Activated T-cell treated with anti-CD3 and anti-CD28 coated beads, Interleukin-2, amount 50 U/mL, for 72 hours (primary cell): Measurements from ENCODE around the gene GGA3. TPM values are rescaled to one million over a fixed set of nuclear protein-coding genes. Genes with fewer than 3 reads are reported as not detected.
A peak's percentile ranks its signal among the peaks of the same experiment; 100 is the strongest.

Source experiments
- ATAC-seq, 2 donors: fragments of 150-1000 bp; cut with Tn5 transposase; replicated peaks in 1 of 2; 2 replicates each; pipeline ENCODE4 v1.10.0; 2021; ENCODE audit warnings: moderate library complexity in 2 of 2, mild to moderate bottlenecking in 1 of 2
- DNase-seq, 2 donors: peaks; one replicate each; pipeline ENCODE4 v3.0.0; 2021 to 2022; ENCODE audit warnings: mixed read lengths in 1 of 2
- H3K27ac Mint-ChIP-seq: one replicate; pipeline ENCODE4 v1.8.0; 2022; ENCODE audit warnings: mild to moderate bottlenecking, moderate library complexity, mixed read lengths
- H3K27me3 Mint-ChIP-seq: one replicate; pipeline ENCODE4 v1.8.0; 2022; ENCODE audit warnings: low read depth, mixed read lengths
- H3K36me3 Mint-ChIP-seq, 2 donors: one replicate each; pipeline ENCODE4 v1.8.0; 2022; ENCODE audit warnings: mixed read lengths in 2 of 2, mild to moderate bottlenecking in 1 of 2; ENCODE audit not compliant: insufficient read depth in 2 of 2
- H3K4me1 Mint-ChIP-seq: one replicate; pipeline ENCODE4 v1.8.0; 2022; ENCODE audit warnings: low read depth, mixed read lengths
- H3K4me3 Mint-ChIP-seq, 2 donors: one replicate each; pipeline ENCODE4 v1.8.0; 2022; ENCODE audit warnings: mild to moderate bottlenecking in 2 of 2, mixed read lengths in 2 of 2, moderate library complexity in 2 of 2
- H3K9me3 Mint-ChIP-seq, 2 donors: one replicate each; pipeline ENCODE4 v1.8.0; 2022; ENCODE audit warnings: mixed read lengths in 2 of 2
- total RNA-seq, 2 donors: library from RNA; stranded (reverse); gene quantifications; one replicate each; pipeline ENCODE4 v1.2.3, GENCODE V29; 2022

Gene GGA3
- total RNA-seq, 2 donors from 2014 or later, result 77.1 to 80.9 TPM

DNA sequence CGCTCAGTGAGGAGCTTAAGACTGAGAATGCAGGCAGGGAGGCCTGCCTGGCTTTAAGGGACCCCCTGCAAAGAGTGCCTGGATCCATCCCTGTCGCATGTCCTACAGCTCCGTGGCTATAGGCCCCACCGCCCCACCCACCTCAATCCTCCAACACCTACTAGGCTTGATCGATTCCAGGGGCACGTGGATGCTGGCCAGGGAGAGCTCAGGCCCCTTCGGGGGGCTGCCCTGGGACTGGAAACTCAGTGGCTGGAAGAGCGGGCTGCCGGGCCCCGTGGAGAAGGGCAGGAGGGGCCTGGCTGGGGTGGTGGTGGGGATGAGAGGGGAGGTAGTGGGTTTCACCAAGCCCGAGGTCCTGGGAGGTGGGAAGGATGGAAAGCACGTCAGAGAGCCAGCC is 22.2 kb downstream of the GGA3 start:
- Mint-ChIP-seq H3K9me3 (no peaks in the 10 kb centered on the region), H3K36me3 (peaks cover 7 to 33% of the 10 kb centered on the region in 2 donors), H3K27me3 (no peaks in the 10 kb centered on the region), H3K4me1 (peaks cover 46% of the 10 kb centered on the region), H3K27ac (no peak overlapping the region), H3K4me3 (no peak overlapping the region)
- no peak for DNase-seq
- no peak for ATAC-seq

DNA sequence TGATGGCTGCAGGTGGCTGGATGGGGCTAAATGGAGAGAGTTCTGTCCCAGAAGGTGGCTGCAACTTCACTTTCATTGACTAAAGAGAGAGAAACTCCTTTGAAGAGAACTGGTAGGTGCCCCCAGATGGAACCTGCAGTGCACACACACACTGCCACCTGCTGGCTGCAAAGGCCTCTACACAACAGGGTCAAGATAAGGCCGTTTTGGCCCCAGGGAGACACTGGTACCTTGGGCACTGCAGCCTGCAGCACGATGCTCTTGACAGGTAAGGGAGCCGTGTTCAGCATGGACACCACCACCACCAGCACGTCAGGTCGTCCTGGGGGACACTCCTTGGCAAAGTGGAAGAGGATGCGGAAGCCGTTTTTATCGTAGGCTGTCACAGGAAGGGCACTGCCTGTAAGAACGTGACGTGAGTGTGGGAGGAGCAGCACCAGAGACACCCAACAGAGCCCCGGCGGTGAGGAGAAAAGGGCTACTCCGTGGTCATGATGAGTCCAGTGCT is 22.7 kb downstream of the GGA3 start:
- H3K36me3 Mint-ChIP-seq, result peaks cover 7 to 32% of the 10 kb centered on the region in 2 donors
- H3K9me3 Mint-ChIP-seq, result no peaks in the 10 kb centered on the region
- peak overlapping the region; percentile 85 for H3K27ac Mint-ChIP-seq
- H3K4me3 Mint-ChIP-seq, result peak overlapping the region in 1 of 2 donors; percentile 42
- DNase-seq (peak; percentile 59 to 67), ATAC-seq (peak; percentile 68)
- H3K4me1 Mint-ChIP-seq, result peaks cover 41% of the 10 kb centered on the region
- H3K27me3 Mint-ChIP-seq, result no peaks in the 10 kb centered on the region

DNA sequence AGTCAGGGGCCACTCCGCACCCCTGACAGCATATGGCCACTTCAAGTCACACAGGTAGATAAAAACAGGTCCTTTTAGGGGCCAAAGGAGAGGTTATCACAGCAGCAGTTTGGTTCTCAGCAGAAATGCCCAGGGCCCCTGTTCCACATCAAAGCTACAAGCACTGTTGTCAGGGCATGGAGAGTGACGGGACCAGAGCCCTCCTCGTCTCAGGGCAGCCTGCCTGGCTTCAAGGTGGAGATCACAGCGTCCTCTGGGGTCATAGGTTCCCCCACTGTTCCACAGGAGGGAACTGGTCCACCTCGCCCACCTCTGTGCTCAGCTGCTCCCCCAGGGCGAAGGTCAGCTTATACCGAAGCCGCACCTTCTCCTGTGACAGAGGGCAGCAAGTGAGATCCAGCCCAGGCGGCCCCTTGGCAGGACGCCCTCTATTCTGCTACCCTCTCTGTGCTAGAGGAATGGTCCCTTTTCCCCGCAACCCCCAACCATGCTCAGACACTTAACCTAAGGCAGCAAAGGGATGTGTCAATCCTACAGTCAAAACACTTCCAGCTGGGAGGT is 23.3 kb downstream of the GGA3 start:
- no peaks in the 10 kb centered on the region for H3K27me3 Mint-ChIP-seq
- H3K27ac Mint-ChIP-seq, result peak overlapping the region; percentile 85
- H3K4me3 Mint-ChIP-seq, result no peak overlapping the region
- no peaks in the 10 kb centered on the region for H3K9me3 Mint-ChIP-seq
- DNase-seq (no peak), ATAC-seq (no peak)
- H3K4me1 Mint-ChIP-seq, result peaks cover 35% of the 10 kb centered on the region
- peaks cover 7 to 30% of the 10 kb centered on the region in 2 donors for H3K36me3 Mint-ChIP-seq

DNA sequence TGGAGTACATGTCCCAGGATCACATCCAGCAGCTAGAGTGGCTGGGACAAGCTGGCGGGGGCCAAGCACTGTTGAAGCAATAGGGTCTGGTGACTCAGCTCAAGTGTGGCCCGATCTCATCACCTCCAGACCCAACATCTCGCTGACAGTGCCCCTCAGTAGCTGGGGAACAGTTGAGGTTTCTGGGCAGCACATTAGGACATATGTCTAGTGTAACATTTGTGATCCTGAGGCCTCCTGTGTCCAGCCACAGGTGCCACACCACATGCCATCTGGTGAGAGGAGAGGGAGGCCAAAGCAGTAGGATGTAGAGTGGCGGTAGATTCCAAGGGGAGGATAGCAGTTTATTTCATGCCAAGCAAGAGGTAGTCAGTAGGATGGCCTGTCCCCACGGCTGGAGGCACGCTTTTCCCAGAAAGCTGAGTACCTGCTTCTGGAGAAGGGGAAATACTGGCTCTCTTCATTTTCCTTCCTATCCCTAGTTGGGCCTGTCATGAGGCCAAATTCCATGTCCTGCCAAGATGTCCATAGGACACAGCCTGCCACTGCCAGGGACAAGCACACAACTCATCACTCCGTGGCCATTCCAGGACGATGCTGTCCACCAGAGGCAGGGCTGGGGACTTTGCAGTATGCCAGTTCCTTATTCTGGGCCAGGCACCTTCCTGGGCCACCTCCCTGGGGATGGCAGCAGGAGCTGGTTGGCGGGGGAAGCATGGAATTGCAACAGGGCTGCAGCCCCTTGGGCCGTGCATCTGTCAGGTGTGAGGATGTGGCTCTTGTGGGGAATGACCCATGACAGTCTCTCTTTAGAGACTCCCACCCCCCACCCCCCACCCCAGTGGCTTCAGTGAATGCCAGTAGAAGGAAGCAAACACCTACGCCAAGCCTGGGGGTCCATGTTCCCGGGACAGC is 24.0 kb downstream of the GGA3 start:
- DNase-seq, result no peak
- Mint-ChIP-seq H3K4me3 (no peak overlapping the region), H3K27me3 (no peaks in the 10 kb centered on the region), H3K4me1 (peaks cover 28% of the 10 kb centered on the region), H3K27ac (no peak overlapping the region), H3K9me3 (no peaks in the 10 kb centered on the region), H3K36me3 (peaks cover 7 to 32% of the 10 kb centered on the region in 2 donors)
- no peak for ATAC-seq

DNA sequence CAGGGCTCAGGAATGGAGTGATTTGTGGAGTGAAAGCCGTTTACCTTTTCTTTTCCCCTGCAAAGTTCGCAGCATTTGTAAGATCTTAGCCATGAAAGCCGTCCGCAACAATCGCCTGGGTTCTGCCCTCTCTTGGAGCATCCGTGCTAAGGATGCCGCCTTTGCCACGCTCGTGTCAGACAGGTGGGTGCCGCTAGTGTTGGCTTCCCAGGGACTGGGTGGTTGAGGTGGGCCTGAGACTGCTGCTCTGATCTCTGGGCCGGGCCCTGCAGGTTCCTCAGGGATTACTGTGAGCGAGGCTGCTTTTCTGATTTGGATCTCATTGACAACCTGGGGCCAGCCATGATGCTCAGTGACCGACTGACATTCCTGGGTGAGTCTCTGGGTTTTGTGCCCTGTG is 28.6 kb downstream of the GGA3 start:
- H3K27me3 Mint-ChIP-seq, result no peaks in the 10 kb centered on the region
- ATAC-seq (no peak), DNase-seq (no peak)
- H3K36me3 Mint-ChIP-seq, result peaks cover 3 to 29% of the 10 kb centered on the region in 2 donors
- no peak overlapping the region for H3K27ac Mint-ChIP-seq
- H3K9me3 Mint-ChIP-seq, result no peaks in the 10 kb centered on the region
- H3K4me3 Mint-ChIP-seq, result no peak overlapping the region
- no peaks in the 10 kb centered on the region for H3K4me1 Mint-ChIP-seq

GRCh38 chr17:75231741-75232464 is 29.5 kb downstream of the GGA3 start:
- Mint-ChIP-seq H3K4me3 (no peak overlapping the region), H3K36me3 (peaks cover 3 to 26% of the 10 kb centered on the region in 2 donors), H3K27ac (no peak overlapping the region), H3K27me3 (no peaks in the 10 kb centered on the region), H3K9me3 (no peaks in the 10 kb centered on the region), H3K4me1 (no peaks in the 10 kb centered on the region)
- ATAC-seq (no peak), DNase-seq (no peak)

DNA sequence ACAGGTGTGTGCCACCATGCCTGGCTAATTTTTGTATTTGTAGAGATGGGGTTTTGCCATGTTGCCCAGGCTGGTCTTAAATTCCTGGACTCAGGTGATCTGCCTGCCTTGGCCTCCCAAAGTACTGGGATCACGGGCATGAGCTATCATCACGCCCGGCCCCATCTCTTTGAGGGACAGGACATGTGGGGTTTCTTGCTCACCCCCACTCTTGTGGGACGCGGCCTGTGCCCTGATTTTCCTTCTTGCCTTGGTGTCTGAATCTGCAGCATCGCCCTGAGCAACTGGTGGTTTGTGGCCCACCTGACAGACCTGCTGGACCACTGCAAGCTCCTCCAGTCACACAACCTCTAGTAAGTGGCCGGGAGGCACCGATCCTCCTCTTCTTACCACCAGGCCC is 30.3 kb downstream of the GGA3 start:
- H3K27ac Mint-ChIP-seq, result no peak overlapping the region
- no peaks in the 10 kb centered on the region for H3K9me3 Mint-ChIP-seq
- H3K4me1 Mint-ChIP-seq, result no peaks in the 10 kb centered on the region
- peaks cover 3 to 20% of the 10 kb centered on the region in 2 donors for H3K36me3 Mint-ChIP-seq
- DNase-seq, result no peak
- no peaks in the 10 kb centered on the region for H3K27me3 Mint-ChIP-seq
- H3K4me3 Mint-ChIP-seq, result no peak overlapping the region
- no peak for ATAC-seq

GRCh38 chr17:75228847-75229246 is 32.6 kb downstream of the GGA3 start:
- DNase-seq (no peak), ATAC-seq (no peak)
- Mint-ChIP-seq H3K4me3 (no peak overlapping the region), H3K27ac (no peak overlapping the region), H3K36me3 (peaks cover 3 to 14% of the 10 kb centered on the region in 2 donors), H3K27me3 (no peaks in the 10 kb centered on the region), H3K4me1 (no peaks in the 10 kb centered on the region), H3K9me3 (no peaks in the 10 kb centered on the region)

- no peak for ATAC-seq
- no peak for DNase-seq
- H3K27me3 Mint-ChIP-seq, result no peaks in the 10 kb centered on the region
- H3K36me3 Mint-ChIP-seq, result peaks cover 3 to 14% of the 10 kb centered on the region in 2 donors
- H3K4me1 Mint-ChIP-seq, result no peaks in the 10 kb centered on the region
- no peak overlapping the region for H3K27ac Mint-ChIP-seq
- no peak overlapping the region for H3K4me3 Mint-ChIP-seq
- H3K9me3 Mint-ChIP-seq, result no peaks in the 10 kb centered on the region
These were observed 33.1 kb downstream of the GGA3 start for GRCh38 chr17:75228305-75228704.

- H3K9me3 Mint-ChIP-seq, result no peaks in the 10 kb centered on the region
- no peaks in the 10 kb centered on the region for H3K27me3 Mint-ChIP-seq
- ATAC-seq (no peak), DNase-seq (no peak)
- H3K4me1 Mint-ChIP-seq, result no peaks in the 10 kb centered on the region
- no peak overlapping the region for H3K4me3 Mint-ChIP-seq
- H3K36me3 Mint-ChIP-seq, result peaks cover 5 to 13% of the 10 kb centered on the region in 2 donors
- H3K27ac Mint-ChIP-seq, result no peak overlapping the region
These were observed 33.7 kb downstream of the GGA3 start for GRCh38 chr17:75227729-75228128.

DNA sequence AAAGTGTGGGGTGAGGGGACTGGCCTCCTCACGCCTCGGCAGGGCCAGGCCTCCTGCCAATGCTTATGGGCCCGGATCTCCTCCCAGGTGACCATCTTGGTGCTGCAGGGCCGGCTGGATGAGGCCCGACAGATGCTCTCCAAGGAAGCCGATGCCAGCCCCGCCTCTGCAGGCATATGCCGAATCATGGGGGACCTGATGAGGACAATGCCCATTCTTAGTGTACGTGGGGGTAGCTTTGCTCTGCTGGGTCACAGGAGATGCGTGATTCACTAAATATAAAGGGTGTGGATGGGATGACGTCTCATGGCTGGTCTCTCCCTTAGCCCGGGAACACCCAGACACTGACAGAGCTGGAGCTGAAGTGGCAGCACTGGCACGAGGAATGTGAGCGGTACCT is 36.4 kb downstream of the GGA3 start:
- no peaks in the 10 kb centered on the region for H3K27me3 Mint-ChIP-seq
- H3K27ac Mint-ChIP-seq, result no peak overlapping the region
- ATAC-seq (no peak), DNase-seq (no peak)
- H3K9me3 Mint-ChIP-seq, result no peaks in the 10 kb centered on the region
- peaks cover 8 to 11% of the 10 kb centered on the region in 2 donors for H3K36me3 Mint-ChIP-seq
- H3K4me3 Mint-ChIP-seq, result no peak overlapping the region
- no peaks in the 10 kb centered on the region for H3K4me1 Mint-ChIP-seq

GRCh38 chr17:75219815-75220214 is 41.6 kb downstream of the GGA3 start:
- no peak overlapping the region for H3K4me3 Mint-ChIP-seq
- no peak overlapping the region for H3K27ac Mint-ChIP-seq
- no peaks in the 10 kb centered on the region for H3K9me3 Mint-ChIP-seq
- no peaks in the 10 kb centered on the region for H3K27me3 Mint-ChIP-seq
- DNase-seq (no peak), ATAC-seq (no peak)
- H3K4me1 Mint-ChIP-seq, result no peaks in the 10 kb centered on the region
- peaks cover 13 to 31% of the 10 kb centered on the region in 2 donors for H3K36me3 Mint-ChIP-seq

GRCh38 chr17:75218131-75218530 is 43.3 kb downstream of the GGA3 start:
- H3K27me3 Mint-ChIP-seq, result no peaks in the 10 kb centered on the region
- H3K4me3 Mint-ChIP-seq, result no peak overlapping the region
- ATAC-seq (no peak), DNase-seq (no peak)
- H3K9me3 Mint-ChIP-seq, result no peaks in the 10 kb centered on the region
- no peaks in the 10 kb centered on the region for H3K4me1 Mint-ChIP-seq
- peaks cover 13 to 27% of the 10 kb centered on the region in 2 donors for H3K36me3 Mint-ChIP-seq
- H3K27ac Mint-ChIP-seq, result no peak overlapping the region
